GM12872 (cell line): Measurements from ENCODE around the gene GSK3A.

Experiments used
- CTCF ChIP-seq: IDR thresholded peaks from 3 replicates; pipeline ENCODE4 v1.5.1; 2011; ENCODE audit warnings: low read depth, mild to moderate bottlenecking, low read length, moderate library complexity; ENCODE audit not compliant: insufficient read depth

Gene GSK3A

GRCh38 chr19:42230571-42230970 lies 11.8 kb downstream of the GSK3A start:
- TF ChIP-seq CTCF = no peak

- no peak for TF ChIP-seq CTCF
Observed at GRCh38 chr19:42229855-42230351, 12.5 kb downstream of the GSK3A start.

- TF ChIP-seq CTCF = no peak; the same call in 2 of the 3 replicates
Observed at GRCh38 chr19:42229301-42229854, 13.0 kb downstream of the GSK3A start.

- TF ChIP-seq CTCF = no peak
Observed at GRCh38 chr19:42228641-42229040, 13.8 kb downstream of the GSK3A start.

- no peak for TF ChIP-seq CTCF
Observed at GRCh38 chr19:42226886-42227285, 15.5 kb downstream of the GSK3A start.

GRCh38 chr19:42225718-42226292 lies 16.6 kb downstream of the GSK3A start:
- TF ChIP-seq CTCF = no peak

GRCh38 chr19:42224940-42225717 lies 17.3 kb downstream of the GSK3A start:
- no peak for TF ChIP-seq CTCF
